Endometrial microvascular endothelial cells (primary cell): Measurements from ENCODE around the gene GMPR. TPM values are rescaled to one million over a fixed set of nuclear protein-coding genes. Genes with fewer than 3 reads are reported as not detected.

Experiments
- in situ Hi-C: cut with HindIII; loops from 2 replicates; pipeline ENCODE4 v1.10.0; 2017; ENCODE audit warnings: low sequenced_read_pairs, low pct_unique_long_range_greater_than_20kb; ENCODE audit errors: inconsistent ontology term
- total RNA-seq: library from RNA; depleted of rRNA; stranded (reverse); fragments of >200 nt; gene quantifications from one replicate; pipeline ENCODE4 v1.2.3, GENCODE V29; 2015; ENCODE audit errors: inconsistent ontology term

Gene GMPR
- total RNA-seq, 1 donor from 2014 or later = 33.8 TPM

DNA sequence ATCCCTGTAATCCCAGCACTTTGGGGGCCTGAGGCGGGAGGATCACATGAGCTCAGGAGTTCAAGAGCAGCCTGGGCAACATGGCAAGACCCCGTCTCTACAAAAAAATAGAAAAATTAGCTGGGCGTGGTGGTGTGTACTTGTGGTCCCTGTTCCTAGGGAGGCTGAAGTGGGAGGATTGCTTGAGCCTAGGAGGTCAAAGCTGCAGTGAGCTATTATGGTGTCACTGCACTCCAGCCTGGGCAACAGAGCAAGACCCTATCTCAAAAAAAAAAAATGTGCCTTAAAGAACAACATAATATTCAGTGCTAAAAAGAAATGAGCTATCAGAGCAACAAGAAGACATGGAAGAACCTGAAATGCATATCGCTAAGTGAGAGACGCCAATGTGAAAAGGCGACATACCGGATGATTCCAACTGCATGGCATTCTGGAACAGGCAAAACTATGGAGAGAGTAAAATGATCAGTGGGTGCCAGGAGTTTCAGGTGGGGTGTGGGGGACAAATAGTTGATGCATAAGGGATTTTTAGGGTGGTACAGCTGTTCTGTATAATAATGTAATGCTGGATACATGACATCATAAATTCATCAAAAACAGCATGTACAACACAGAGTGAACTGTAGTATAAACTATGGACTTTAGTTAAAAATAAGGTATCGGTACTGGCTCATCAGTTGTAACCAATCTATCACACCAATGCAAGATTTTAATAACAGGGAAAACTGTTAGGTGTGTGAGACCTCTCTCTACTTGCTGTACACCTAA is 80.8 kb downstream of the GMPR start:
- in situ Hi-C loops = no loop called here

DNA sequence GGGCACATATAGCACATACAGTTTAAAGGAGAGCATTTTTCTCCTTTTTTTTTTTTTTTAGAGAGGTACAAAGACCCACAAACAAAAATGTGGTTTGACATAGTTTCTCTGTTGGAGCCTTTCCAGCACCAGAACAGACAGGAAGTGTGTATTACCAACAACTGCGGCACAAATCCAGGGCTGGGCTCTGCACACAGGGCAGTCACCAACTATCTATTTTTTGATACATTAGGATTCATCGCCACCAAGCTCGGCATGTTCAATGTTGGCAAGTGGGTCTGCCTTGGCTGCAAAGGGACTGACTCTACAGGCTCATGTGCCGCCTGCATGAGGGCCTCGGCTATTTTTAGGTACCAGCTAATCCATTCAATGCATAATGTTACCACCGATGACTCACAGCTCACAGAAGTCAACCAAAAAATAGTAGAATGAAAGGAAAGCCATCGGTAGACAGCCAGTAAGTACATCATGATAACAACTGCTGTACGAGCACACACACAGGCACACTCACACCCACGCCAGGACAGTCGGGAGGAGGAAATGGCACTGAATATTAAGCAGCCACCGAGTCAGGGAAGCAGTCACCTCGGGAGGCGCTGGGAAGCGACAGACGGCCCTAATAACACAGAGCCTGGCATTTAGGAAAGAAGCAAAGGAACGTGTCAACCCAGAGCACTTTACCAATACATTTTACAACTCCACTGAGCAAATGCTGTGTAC is 81.6 kb downstream of the GMPR start:
- in situ Hi-C loops = no loop called here

DNA sequence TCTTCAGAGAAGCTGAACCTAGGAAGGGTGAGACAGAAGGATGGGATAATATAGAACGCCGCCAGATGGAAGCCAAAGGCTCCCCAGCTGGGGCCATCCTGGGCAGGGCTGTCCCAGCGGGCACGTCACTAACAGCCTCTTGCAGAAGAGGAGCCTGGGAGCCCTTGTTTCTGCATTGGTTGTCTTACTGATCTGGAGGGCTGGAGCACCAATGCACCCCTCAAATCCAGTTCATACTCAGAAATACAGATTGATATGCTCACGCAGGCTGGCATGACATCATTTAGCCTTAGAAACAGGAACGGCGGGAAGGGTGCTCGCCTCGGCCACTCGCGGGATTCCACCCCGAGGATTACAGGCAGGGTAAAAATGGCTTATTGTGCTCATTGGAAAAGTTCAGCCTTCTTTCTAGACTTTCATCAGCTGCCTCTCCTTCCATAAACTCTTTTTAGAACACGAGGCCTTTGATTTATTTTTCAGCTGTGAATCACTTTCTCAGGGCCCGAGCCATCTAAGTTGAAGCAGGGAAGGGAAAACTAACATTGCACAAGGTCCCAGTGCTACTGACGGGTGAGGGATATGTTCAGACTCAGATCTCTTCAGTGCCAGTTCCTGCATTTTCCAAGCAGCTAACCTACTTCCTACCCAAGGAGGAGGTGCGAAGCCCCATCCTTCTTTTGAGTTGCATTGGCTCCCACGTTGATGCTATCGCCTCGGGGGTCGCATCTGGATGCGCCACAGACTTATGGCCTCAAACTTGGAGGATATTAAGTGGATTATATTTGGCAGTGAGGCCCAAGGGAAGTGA is 82.3 kb downstream of the GMPR start:
- in situ Hi-C loops = no loop called here

DNA sequence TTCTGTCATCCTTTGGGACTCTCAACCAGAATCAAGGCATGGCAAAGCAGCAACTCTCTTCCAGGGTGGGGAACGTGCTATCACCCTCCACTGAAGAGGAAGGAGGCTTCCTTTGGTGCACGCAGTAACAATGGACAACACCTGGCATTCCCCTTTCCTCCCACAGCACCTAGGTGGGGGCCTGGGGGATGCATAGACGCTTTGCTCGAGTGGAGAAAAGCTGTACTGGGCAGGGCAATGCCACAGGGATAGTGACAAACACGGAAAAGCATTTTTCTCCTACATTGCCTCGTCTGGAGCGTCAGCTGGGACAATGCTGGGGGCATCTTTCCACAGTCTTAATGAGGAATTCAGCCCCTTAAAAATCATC is 82.9 kb downstream of the GMPR start:
- in situ Hi-C loops = no loop called here

DNA sequence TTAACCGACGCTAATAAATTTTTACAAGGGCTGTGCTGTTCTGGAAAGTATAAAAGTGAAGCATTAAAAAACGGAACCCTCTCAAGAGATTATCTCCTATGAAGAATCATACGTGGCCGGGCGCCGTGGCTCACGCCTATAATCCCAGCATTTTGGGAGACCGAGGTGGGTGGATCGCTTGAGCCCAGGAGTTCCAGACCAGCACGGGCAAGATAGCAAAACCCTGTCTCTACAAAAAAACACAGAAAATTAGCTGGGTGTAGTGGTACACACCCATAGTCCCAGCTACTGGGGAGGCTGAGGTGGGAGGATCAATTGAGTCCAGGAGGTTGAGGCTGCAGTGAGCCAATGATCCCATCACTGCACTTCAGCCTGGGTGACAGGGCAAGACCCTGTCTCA is 83.4 kb downstream of the GMPR start:
- in situ Hi-C loops = no loop called here

DNA sequence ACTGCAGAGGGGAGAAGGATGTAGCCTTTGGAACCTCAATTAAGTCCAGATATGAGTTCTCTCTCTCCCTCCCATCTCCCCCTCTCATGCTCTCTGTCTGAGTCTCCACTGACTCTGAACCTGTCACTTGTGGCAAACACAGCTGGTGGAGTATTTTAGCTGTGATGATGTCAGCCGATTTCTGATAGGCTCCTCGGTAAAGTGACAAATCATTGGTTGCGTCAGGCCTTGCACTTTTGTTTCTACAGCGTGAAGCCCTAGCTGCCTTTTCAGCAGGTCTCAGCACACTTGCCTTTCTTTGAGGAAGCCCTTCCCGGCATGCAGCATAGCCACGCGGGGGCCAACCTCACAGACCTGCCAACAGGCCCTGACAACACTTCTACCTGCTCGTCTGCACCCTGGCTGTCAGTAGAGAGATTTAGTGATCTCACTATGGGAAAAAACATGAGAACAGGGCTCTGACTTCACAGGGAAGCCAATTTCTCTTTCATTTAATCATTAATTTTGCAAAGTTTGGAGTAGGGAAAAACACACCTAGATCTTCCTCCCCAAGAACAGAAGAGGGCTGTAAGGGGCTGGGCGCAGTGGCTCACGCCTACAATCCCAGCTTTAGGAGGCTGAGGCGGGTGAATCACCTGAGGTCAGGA is 84.4 kb downstream of the GMPR start:
- in situ Hi-C loops = no loop called here

DNA sequence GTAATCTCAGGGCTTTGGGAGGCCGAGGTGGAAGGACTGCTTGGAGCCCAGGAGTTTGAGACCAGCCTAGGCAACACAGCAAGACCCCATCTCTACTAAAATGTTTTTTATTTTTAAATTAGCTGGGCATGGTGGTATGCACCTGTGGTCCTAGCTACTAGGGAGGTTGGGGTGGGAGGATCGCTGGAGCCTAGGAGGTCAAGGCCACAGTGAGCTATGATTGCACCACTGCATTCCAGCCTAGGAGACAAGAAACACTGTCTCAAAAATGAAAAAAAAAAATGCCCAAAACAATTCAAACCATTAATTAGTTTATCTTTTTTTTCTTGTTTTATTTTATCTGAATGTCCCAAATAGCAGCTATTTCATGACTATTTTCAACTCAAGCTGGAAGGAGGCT is 85.8 kb downstream of the GMPR start:
- in situ Hi-C loops = no loop called here

DNA sequence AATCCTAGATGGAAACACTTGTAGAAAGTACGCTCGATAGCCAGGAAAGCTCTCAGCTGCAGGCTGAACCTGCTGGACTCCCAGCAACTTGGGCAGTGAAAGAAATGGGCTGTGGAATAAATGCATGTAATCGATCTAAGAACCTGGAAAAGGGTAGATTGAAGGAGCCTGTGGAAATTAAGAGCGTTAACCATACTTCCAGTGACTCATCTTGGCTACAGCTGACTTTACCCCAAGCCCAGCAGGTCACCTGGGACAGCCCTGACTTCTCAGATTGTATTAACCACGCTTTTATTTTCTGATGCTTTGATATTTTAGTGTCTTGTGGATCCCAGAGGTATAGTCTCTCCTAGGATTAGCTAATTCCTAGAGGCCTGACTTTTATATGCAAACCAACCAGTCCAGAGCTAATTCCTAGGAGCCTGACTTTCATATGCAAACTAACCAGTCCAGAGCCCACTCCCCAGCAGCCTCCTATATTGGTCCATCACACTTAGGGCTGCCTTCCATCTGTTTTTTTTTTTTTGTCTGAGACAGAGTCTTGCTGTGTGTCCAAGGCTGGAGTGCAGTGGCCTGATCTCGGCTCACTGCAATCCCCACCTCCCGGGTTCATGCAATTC is 86.3 kb downstream of the GMPR start:
- in situ Hi-C loops = no loop called here

DNA sequence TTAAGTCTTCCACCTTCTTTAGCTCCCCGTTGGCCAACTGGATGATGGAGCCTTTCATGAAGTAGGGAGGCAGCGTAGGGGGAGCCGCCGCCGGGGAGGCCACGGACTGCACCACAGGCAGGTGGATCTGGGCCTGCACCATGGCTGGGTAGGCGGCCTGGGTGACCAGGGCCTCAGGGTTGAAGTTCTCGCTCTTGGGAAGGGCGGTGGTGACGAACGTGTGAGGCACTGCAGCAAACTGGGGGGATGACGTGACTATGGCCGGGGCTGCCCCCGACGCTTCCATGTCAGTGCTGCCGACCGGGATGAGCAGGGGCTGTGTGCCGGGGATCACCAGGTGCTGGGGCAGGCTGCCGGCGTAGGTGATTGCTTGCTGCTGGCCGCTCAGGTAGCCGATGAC is 88.1 kb downstream of the GMPR start:
- in situ Hi-C loops = no loop called here

DNA sequence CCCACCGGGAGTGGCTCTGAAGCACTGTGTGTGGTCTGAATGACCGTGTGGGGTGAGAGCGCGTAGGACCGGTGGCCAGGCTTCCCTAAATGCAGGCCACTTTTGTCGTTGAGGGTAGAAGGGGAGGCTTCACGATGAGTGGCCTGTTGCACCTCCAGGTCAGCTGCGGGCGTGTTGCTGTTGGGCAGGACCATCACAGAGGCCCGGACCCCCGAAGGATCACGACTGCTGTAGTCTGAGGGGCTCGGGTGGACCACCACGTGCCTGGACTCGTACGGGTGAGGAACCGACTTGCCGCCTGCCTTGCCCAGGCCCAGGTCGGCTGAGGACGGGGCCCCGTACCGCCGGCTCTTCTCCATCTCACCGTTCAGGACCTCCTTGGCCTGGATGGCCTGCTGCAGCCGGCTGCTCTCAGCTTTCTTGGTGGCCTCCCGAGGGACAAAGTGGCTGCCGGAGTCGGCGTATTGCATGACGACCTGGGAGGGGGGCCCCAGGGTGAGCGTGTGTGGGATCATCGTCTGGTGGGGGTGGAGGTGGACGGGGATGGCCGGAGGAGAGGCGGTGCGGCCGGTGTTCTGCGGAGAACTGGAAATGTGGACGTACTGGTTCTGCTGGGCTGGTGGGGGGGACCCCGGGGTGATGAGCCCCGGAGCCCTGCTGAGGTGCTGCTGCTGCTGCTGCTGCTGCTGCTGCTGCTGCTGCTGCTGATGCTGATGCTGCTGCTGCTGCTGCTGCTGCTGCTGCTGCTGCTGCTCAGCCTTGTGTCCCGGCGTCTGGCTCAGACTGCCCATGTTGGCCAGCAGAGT is 88.8 kb downstream of the GMPR start:
- in situ Hi-C loops = no loop called here

DNA sequence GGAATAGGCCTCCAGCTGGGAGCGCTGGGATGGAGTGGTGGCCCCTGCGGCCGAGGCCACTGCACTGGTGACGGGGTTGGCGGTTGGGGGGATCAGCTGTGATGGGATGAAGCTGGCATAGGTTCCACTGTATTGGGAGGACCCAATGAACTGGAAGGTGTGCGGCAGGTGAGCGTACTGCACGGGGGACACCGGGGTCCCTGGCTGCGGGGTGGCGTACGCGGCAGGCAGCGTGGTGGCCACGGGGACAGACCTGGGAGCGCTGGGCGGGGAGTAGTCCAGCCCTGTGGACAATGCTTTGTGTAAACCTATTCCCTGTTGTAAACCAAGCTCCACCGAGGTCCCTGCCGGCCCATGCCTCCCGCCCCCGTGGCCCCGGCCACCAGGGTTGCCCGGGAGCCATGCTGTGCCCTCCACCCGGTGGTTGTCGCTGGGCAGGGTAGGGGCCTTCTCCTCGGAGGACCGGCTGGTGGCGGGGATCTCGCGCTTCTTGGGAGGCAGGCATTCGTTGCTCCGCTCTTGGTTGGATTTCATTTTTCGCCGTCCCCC is 89.5 kb downstream of the GMPR start:
- in situ Hi-C loops = no loop called here

DNA sequence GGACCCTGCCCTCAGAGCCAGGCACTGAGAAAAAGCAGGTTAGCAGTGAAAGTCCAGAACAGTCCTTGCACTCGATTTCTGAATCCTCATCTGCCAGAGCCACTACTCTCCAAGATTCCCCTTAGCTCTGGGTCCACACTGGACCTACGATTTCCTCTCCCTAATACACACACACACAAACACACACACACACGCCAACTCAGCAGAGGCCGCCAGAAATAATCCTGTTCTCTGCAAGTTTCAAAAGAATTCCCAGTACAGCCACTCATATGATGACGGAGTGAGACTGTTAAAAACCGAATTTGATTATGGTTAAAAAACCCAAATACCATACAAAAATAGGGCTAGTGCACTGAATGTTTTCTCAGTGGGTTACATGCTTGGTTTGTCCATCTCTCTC is 90.8 kb downstream of the GMPR start:
- in situ Hi-C loops = no loop called here

DNA sequence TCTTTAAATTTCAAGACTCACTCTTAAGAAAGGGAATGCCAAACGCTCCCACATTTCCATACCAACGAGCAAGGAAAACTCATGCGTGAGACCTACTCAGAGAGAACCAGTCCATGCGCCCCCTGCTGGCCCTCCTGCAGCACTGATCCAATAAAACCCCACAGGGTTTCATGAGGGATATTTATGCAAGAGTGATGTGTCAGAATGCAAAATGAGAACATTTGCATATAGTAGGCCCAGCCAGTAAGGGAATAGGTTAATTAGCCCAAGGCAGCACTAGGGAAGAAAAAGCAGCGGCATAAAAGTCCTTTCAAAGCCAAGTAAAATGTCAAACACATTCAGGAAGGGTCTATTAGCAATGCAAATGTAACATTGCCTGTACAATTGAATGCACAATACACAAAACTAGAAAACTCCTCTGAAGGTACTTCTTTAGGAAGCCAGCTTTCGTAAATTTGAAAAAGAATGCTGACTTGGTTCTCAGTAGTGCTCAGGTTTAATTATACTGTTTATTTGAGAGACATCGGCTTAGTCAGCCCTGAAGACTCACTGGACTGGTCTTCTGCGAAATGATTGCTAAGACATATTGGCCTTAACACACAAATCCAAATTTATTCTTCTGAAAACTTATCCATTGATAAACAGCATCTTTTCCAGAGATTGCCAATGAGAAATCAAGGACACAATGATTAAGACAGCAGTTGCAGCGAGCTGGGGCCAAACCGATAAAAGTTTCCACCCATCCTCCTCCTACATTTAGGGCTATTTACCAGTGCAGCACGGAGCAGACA is 93.2 kb downstream of the GMPR start:
- in situ Hi-C loops = no loop called here

DNA sequence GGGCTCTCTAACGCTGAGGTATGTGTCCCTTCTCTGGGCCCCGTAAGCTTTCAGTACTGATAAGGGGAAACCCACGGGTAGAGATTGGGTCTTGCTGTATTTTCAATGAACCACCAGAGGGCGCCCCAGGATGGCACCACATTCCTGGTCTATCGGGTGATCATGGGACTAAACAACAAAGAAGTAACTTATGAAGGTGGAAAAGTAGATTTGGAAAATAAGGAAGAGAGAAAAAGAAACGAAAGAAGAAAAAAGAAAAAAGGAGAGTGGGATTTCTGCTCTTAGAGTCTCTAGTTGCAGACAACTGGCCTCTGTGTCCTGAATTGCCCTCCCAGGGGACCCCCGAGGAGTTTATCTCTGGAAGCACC is 93.8 kb downstream of the GMPR start:
- in situ Hi-C loops = no loop called here

DNA sequence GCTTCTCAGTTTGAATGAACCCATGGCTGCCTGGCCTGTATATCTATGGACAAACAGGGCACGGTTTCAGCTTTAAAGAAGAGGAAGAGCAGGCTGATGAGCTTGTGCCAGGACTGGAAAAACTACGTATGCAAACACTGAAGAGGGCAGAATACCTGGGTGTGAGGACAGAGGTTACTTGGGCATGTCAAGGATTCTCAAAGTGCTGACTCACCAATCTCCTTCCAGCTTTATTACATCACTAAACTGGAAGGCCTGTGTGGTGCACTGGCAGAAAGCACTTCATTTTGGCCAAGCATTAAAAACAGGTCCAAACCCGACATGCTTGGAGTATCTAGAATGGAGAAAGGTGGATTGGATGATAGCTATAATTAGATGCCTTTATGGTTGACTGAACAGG is 95.2 kb downstream of the GMPR start:
- in situ Hi-C loops = no loop called here

DNA sequence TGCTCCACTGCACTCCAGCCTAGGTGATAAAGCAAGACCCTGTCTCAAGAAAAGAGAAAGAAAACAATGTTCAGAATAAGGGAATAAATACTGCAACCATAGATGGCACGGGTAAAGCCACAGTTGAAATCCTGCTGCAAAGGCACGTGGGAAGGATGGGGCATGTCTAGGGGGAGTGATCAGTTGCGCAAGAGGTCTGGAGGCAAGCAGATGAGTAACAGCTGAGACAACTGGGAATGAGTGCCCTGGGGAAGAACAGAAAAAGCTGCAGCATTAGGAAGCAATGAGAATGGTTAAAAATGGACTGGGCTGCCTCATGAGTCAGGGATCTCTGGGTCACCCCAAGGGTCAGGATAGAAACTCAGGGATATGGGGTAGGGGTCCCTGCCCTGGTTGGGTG is 96.3 kb downstream of the GMPR start:
- in situ Hi-C loops = no loop called here

DNA sequence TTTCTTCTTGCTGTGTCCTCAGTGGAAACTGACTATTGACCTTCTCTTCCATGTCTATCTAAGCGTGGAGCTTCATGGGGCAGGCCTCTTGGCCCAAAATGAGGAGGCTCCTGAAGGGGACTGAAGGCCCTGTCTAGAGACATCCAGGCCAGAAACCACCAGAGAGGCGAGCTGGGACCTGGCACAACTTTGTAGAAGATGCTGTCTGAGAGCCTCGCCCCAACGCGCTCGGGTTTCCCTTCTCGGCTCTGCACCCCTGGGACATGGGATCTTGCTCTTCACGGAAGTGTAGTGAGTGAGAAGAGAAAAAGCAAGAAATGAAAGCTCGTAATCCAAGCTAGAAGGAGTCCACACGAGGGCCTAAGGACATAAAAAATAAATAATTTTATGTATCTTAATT is 96.8 kb downstream of the GMPR start:
- in situ Hi-C loops = no loop called here
